CD4-positive, alpha-beta T cell treated with Interleukin-17A for 4 hours (primary cell): ENCODE measurements around the gene IFITM5.
A peak's percentile ranks its signal among the peaks of the same experiment; 100 is the strongest.
"Not testable (repeated sequence)": the region's sequence is repeated elsewhere in the genome, so short reads cannot be mapped to it uniquely, and the experiment has no call there.

Source experiments
- DNase-seq: peaks from one replicate; pipeline ENCODE4 v3.0.0-alpha.2; 2020; ENCODE audit warnings: mixed read lengths

Gene IFITM5

DNA sequence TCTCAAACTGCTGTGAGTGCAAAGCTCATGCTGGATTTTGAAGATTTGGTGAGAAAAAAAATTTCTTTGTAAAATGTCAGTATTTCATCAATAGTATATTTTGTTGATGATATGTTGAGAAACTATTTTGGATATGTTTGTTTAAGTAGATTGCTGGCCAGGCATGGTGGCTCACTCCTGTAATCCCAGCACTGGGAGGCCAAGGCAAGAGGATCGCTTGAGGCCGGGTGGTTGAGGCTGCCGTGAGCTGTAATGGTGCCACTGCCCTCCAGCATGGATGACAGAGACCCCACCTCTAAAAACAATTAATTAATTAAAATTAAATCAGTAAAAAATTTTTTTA is 28.2 kb upstream of the IFITM5 start:
- no peak for DNase-seq

DNA sequence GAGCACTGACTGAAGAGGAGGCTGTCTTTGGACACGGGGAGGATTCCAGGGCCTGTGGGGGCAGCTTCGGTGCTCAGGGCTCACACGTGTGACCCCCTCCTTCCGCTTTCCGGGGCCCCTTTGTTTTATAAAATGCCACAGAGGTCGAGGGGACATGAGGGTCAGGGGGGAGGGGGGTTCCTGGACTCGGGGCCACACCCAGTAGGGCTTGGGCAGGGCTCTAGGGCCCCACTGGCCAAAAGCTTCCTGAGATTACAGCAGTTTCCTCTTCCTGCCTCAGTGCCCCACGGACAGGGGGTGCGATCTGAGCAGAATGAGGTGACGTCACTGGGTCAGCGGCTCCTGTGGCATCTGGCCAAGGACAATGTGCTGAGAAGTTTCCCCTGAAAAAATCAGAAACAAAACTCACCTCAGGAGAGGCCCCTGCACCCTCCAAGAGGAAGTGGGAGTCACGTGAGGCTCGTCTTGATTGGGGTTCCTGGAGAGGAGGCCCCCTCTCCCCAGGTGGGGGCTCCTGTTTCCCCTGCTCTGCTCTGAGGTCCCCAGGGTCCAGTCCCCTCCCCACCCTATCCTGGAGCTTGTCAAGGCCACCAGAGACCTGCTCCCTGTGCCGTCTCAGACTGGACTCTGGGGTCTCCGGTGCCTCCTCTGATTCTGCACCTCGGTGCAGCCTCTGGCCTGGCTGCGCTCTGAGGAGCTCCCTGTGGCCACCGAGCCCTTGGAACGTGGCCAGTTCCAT is 27.7 kb upstream of the IFITM5 start:
- DNase-seq, result peak; percentile 76

DNA sequence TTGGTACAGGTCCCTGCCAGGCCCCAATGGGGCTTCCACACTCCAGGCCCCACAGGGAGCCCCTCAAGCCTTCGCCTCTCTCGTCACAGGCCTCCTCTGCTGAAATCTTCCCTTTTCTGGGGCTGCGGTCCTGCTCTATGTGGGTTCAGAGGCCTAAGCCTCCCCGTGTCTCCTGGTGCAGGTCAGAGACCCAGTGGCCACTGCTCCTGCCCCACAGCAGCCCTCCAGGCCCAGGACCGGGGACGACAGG is 27.2 kb upstream of the IFITM5 start:
- no peak for DNase-seq

DNA sequence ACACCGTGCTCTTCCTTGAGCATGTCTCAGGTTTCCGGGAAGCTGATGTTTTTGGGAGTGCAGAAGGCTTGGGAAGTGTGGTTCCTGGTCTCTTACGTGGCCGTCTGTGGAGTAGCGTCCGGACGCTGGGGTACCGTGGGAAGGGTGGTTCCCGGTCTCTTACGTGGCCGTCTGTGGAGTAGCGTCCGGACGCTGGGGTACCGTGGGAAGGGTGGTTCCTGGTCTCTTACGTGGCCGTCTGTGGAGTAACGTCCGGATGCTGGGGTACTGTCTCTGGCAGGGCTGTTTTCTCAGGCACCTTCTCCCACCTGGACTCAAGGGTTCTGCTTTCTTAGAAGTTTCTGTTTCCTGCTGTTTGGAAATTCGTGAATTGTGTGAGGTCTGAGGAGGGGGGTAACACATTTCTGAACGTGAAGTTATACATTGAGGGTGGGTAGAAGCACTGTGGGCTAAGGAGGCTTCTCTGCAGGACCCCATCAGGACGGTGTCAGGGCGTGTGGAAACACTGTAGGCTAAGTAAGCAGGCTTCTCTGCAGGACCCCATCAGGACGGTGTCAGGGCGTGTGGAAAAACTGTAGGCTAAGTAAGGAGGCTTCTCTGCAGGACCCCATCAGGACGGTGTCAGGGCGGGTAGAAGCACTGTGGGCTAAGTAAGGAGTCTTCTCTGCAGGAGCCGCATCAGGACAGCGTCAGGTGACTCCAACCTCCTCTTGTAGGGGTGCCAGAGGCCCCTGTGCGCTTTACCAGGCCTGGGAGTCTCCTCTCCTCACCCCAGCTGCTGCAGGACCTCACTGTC is 26.7 kb upstream of the IFITM5 start:
- DNase-seq, result peak; percentile 20

DNA sequence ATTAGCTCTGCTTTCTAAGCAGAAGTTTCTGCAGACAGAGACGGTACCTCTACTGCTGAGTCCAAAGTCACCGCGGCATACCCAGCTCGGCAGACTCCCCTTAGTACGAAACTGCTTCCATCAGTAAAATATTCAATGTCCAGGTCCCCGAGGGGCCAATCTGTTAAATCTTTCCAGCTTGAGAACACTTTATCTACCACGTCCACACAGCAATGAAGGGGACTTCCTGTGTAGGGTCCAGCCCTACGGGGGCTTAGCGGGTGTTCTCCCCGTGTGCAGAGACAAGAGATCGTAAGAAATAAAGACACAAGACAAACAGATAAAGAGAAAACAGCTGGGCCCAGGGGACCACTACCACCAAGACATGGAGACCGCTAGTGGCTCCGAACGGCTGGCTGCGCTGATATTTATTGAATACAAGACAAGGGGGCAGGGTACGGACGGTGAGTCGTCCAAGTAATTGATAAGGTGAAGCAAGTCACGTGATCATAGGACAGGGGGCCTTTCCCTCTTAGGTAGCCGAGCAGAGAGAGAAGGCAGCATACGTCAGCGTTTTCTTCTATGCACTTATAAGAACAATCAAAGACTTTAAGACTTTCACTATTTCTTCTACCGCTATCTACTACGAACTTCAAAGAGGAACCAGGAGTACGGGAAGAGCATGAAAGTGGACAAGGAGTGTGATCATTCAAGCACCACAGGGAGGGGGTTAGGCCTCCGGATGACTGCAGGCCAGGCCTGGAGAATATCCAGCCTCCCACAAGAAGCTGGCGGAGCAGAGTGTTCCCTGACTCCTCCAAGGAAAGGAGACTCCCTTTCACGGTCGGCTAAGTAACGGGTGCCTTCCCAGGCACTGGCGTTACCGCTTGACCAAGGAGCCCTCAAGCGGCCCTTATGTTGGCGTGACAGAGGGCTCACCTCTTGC is 25.5 kb upstream of the IFITM5 start:
- DNase-seq, result peak; percentile 3

DNA sequence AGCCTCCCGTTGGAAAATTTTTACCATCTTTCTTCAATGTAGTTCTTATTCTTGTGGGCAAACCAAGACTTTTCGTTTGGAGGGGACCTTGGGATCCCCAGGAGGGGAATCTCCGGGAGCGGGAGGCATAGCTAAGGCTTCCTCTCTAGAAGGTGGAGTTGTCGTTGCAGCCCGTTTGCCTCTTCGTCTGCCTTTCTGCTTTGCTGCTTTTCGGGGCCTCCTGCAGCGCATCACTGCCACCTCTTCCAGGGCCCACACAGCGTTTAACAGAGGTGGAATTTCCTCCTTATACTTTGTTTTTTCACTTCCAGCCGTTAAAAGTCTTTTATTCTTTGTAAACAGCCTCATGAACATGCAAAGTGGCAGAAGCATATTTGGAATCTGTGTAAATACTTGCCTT is 24.8 kb upstream of the IFITM5 start:
- DNase-seq, result peak; percentile 12

DNA sequence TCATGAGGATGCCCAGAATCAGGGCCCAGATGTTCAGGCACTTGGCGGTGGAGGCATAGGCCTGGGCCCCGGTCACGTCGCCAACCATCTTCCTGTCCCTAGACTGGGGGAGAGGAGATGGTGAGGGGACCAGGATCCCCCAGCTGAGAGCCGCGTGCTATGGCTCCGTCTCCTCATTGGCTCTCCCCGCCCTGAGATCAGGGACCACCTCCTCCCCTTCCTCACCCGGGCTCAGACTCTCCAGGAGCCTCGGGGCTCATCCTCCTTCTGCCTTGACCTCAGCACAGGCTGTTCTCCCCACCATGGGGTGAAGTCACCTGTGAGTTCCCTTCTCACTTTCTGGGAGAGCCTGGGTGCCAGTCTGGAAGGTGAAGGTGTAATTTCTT is 20.6 kb upstream of the IFITM5 start:
- DNase-seq, result not testable (repeated sequence)

DNA sequence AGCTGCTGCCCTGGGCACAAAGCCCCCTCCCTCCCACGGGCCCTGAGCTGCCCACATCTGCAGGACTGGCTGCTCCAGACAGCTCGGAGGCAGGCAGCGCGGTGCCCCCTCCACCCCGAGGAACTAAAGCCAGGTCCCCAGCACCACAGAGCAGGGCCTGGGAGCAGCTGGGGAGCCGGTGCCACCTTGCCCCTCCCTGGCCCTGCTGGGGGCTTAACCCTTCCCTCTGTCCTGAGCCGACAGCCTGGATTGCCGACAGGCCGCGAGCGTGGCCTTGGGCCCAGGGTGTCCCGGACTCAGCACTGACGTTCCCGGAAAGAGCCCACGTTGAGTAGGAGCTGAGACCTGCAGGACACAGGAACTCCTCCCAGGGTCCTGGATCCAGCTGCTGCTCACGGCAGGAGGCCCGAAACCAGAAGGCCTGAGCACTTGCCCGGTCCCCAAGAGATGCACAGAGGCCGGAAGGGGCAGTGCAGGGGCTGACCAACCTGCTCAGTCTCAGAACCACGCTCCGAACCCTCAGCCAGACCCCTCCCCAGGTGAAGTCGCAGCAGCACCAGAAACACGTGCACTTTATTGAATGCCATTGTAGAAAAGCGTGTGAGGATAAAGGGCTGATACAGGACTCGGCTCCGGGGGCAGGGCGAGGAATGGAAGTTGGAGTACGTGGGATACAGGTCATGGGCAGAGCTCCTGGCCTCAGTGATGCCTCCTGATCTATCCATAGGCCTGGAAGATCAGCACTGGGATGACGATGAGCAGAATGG is 20.0 kb upstream of the IFITM5 start:
- peak; percentile 24 for DNase-seq

DNA sequence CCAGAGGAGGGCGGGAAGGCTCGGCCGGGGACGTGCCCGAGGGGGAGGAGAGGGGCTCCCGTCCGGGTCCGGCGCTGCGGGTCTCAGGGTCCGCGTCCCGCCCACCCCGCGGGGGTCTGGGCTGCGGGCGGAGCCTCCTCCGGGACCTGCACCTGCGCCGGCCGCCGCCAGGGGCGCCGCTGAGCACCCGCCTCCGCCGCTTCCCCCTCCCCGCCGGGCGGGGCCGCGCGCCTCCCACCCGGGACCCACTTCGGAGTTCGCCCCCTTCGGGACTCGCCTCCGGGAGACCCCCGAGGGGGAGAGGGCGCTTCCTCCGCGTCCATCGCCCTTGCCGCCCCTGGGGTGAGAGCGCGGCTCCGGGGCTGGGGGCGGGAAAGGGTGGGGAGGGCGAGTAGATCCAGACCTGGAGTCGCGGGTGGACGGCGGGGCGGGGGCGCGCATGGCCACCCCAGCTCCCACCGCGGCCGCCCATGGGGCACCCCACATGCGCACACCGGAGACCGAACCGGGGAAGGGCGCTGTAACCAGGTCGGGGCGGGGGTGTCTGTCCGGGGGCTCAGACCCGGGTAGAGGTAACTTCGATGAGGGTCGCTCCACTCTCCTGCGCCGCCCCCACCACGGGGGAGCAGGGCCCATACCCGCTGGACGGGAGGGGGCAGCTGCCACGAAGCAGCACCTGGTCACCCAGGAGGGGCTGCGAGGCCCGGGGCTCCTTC is 19.2 kb upstream of the IFITM5 start:
- not testable (repeated sequence) for DNase-seq

DNA sequence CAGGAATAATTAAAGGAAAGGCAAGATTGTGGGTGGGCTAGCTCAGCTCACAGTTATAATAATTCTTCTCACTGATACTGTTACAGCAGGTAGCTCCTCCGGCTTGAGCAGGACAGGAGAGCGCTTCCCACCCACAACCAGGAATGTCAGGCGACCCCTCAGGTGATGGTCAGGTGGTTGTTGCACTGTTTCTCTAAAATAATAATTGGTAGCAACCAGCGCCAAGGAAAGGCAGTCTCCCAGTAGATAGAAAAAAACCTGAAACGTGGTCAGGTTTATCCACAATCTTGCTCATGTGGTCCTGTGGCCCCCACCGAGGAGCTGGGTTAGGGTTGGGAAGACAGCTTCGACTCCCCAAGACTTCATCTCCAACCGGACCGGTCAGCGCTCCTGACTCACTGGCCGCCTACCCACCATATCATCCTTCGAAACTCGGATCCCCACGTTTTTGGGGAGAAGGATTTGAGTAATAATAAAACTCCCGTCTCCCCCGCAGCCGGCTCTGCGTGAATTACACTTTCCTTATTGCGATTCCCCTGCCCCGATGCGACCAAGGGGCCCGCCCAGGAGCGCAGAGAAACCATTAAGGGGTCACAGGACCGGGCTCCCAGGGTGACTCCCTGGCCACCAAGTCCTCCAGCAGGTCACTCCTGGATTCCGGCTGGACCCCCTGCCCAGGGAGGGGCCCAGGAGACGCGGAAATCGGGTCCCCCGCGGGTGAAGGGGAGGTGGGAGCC is 18.5 kb upstream of the IFITM5 start:
- DNase-seq, result peak; percentile 8

DNA sequence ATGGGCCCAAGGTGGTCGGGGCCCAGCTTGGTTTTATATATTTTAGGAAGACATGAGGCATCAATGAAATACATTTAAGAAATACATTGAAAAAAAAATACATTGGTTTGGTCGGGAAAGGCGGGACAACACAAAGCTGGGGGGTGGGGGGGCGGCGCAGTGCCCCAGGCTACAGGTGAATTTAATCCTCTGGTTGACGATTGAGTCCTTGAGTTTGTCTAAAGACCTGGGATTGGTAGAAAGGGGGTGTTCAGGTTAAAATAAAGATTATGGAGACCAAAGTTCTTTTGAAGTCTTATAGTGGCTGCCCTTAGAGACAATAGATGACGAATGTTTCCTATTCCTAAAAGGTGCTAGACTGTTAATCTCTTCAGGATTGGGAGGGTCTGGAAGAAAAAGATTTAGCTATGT is 17.6 kb upstream of the IFITM5 start:
- peak; percentile 60 for DNase-seq

DNA sequence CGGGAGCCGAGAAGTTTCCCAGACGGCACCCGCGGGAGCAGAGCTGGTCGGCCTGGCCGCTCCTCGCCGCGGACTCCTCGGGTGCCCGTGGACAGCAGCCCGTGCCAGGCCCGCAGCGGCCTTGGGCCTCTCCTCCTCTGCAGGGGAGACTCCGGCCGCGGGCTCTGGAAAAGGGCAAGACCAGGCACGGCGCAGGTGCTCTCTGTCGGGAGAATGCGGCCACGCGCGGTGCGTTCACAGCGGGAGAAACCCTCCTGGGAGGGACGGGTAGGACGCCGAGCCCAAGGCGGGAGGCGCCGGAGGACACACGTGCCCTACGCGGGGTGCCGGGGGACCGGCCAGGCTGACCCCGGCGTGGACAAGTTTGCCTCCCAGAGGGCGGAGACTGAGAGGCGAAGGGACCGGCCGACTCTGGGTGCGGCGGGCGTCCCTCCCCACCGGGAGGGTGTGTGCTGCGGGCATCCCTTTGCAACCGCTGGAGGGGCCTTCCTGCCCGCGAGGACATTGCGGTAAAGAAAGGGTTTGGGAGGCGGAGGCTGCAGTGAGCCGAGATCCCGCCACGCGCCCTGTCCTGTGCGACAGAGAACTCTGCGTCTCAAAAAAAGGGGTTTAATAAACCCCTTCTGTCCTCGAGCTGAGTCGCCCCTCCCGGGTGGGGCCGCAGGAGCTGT is 16.8 kb upstream of the IFITM5 start:
- DNase-seq, result peak; percentile 54

DNA sequence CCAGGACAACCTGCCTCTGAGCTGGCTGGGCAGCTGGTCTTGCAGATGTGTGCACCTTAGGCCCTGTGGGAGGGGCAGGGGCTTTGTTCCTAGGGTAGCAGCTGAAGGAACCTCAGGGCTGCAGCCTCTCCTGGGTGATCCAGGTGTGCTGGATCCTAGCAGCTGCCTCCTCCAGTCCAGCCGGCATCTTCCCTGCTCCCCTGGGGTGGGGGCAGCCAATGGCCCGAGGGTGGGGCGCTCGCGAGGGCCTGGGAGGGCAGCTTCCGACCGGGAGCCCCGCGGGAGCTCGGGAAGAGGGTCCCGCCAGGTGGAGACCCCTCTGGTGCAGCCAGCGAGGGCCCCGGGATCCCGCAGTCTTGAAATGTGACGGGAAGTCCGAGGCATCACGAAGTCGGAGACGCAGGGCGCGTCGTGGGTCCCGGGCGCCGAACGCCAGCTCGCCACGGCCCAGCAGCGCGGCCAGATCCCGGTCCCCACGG is 16.2 kb upstream of the IFITM5 start:
- DNase-seq, result peak; percentile 34

DNA sequence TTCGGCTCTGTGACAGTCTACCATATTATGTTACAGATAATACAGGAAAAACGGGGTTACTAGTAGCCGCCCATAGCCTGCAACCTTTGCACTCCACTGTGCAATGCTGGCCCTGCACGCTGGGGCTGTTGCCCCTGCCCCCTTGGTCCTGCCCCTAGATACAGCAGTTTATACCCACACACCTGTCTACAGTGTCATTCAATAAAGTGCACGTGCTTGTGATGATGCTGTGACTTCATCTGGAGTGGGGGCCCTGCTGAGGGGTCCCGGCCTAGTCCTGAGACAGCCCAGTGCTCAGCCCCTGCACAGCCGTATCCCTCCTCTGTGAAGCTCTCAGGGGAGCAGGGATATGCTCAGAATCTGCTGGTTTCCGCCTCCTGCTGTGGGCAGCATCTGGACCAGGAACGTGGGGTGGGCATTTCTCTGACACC is 15.7 kb upstream of the IFITM5 start:
- DNase-seq, result peak; percentile 41

DNA sequence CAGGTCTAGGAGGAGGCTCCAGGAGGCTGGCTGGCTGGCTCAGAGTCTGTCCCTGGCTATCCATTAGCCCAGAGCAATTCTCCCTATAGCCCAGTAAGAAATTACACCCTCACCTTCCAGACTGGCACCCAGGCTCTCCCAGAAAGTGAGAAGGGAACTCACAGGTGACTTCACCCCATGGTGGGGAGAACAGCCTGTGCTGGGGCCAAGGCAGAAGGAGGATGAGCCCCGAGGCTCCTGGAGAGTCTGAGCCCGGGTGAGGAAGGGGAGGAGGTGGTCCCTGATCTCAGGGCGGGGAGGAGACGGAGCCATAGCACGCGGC is 15.2 kb upstream of the IFITM5 start:
- not testable (repeated sequence) for DNase-seq

DNA sequence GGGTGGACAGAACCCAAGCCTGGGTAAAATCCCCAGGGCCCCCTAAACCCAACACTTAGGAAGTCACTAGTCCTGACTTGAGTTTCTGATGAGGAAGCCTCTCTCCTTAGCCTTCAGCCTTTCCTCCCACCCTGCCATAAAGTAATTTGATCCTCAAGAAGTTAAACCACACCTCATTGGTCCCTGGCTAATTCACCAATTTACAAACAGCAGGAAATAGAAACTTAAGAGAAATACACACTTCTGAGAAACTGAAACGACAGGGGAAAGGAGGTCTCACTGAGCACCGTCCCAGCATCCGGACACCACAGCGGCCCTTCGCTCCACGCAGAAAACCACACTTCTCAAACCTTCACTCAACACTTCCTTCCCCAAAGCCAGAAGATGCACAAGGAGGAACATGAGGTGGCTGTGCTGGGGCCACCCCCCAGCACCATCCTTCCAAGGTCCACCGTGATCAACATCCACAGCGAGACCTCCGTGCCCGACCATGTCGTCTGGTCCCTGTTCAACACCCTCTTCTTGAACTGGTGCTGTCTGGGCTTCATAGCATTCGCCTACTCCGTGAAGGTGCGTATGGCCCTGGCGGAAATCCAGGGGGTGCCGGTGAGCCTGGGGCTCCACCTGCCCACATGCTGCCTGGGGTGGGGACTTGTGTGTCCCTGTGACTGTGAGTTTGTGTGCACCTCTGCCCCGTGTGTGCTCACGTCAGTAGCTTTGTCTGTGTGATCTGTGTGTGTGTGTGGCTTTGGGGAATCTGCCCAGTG is 14.6 kb upstream of the IFITM5 start, which contains the start of gene IFITM1:
Gene IFITM1, plus strand, starts transcription at position 254 of the 767 bp plus-strand sequence. Its CDS starts 131 bp downstream, at position 385.
- peak; percentile 71 for DNase-seq

DNA sequence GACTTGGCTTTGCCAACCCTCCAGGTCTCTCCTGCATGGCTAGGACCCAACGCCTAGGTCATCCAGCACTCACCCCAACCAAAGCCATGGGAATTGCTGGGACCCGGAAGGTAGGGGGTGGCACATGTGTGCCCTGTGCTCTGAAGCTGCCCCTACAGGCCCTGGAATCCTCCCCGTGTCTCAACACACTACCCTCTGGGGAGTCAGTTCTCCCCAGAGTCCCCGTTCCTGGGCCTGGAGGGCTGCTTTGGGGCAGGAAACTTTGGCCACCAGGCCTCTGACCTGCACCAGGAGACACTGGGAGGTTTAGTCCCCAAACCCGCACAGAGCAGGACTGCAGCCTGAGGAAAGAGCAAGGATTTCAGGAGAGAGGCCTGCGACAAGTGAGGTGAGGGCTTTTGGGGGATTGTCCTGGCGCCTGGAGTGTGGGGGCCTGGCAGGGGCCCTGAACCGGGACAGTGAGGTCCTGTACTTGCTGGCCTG is 14.0 kb upstream of the IFITM5 start:
- DNase-seq, result peak; percentile 32

DNA sequence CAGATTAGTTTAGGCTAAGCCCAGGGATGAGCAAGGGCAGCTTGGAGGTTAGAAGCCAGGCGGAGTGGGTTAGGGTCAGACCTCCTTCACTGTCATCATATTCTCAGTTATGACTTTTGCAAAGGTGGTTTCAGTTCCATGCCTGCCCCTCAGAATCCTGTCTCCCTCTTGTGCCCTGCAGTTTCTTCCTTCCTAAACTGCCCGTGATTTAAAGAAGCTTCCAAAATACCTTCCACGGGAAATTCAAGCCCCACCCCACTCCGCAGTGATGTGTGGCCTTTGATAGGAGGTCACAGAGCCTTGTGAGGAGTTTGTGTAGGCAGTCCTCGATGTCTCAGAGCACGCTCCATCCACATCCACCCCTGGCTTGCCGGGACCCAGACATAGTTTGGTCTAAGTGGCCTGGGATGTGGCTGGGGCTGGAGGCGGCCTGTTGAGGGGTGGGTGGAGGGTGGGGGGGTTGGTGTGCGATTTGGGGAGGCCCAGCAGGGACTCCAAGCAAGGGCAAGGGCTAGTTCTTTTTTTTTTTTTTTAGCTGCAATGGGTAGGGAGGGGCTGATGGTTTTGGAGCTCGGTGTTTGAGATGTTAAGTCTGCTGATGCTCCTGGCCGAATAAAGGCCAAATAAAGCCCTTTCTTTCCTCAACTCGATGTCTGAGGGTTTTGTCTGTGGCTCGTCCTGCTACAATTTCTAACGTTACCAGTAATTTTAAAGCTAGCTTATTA is 12.9 kb upstream of the IFITM5 start:
- DNase-seq, result peak; percentile 63
